Kidney glomerular epithelial cell (primary cell): Measurements from ENCODE around the gene CTDP1.

ENCODE experiments used
- DNase-seq: peaks from one replicate; lab custom pipeline; 2025; lab: John Stamatoyannopoulos, UW

The CTDP1 gene

DNA sequence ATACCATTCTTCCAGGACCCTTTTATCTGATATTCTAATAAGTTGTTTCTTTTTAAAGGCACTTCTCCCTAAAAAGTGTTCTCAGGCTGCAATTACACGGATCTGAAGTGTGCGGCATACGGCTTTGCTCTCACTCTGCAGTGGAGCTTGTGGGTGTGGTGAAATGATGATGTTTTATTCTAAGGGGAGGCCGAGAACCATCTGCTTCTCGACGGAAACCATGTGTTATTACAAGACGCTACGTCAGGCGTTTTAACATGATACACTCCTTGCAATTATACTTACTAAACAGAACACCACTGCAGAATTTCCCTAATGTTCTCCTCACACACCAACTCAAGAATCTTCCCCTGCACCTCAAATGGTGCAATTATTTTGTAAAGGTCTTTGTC, 34.9 kb upstream of the CTDP1 start:
- DNase-seq = no peak

DNA sequence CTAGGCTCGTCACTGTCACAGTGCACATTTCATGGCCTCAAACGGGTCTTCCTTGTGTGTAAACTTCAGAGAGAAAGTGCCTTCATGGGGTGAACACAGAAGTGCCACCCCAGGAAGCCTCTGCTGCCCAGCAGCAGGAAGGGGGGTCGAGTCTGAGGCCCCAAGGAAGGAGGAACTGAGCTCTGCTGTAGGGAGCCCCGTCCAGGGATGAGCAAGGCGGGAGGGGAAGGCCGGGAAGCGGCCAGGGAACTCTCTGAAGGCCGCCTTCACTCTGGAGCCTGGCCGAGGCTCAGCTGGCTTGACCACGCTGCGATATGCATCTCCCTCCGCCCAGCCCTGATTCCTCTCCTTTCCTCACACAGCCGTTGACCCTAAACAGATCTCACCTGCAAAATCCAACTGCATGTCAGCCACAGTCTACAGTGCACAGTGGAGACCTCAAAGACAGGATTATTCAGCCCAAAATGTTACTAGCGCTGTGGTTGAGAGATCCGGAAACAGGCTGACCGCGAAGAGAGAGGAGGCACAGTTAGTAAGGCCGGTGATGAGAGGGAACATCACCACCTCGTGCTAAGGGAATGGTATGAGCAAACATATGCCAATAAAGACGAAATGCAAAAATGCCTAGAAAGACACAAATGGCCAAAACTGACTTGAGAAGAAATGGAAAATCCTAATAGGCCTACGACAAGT, 34.2 kb upstream of the CTDP1 start:
- no peak for DNase-seq

DNA sequence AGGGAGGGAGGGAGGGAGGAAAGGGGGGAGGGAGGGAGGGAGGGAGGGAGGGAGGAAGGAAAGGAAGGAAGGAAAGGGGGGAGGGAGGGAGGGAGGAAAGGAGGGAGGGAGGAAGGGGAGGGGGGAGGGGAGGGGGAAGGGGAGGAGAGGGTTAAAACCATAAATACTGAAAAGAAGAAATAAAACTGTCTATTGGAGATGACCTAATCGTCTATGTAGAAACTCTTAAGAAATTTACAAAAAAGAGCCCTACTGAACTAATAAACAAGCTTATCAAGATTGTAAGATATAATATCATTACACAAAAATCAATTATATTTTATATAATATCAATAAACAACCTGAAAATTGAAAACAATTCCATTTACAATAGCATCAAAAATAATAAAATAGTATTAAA, 32.3 kb upstream of the CTDP1 start:
- DNase-seq = no peak

DNA sequence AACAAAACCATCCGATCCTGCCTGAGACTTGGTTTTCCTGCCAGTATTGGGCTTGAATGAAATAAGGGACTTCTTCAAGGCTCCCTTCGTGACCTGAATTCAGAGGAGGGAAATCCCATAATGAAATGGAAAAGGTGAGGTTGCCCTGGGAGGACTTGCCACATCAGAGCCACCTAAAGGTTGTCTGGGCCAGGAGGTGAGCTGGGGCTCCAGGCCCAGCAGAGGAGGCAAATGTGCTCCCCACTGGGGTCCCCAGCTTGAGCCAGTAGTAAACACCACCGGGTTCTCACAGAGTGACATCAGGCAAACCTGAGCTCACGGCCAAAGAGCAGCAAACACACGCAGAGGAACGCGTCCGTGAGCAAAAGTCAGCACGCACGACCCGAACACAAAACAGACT, 28.6 kb upstream of the CTDP1 start:
- no peak for DNase-seq

DNA sequence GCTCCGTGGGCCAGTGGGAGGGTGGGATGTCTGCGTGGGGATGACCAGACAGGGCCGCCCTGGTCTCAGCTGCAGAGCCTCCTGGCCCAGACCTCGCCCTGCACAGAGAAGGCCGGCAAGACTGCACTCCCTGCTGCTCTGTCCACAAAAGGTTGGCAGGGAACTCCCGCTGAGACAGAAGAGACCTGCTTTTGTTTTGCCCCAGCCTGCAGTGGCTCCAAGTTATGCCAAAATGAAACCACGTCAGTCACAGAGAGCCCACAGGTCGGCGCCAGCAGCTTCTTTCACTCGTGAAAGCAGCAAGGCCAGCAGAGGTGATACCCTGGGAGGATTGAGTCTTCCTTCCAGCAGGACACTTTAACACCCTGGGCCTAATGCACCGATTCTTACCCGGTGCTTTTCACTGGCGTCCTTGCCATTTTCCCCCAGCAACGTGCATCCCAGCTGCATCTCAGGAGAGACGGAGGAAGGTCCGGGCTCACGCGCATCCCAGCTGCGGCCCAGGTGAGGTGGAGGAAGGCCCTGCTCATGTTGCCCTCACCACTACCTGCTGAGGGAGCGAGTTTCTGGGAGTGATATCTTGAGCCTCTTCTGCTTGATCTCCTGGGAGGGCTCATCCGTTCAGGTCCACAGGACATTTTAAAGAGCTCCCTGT, 22.1 kb upstream of the CTDP1 start:
- DNase-seq = no peak

DNA sequence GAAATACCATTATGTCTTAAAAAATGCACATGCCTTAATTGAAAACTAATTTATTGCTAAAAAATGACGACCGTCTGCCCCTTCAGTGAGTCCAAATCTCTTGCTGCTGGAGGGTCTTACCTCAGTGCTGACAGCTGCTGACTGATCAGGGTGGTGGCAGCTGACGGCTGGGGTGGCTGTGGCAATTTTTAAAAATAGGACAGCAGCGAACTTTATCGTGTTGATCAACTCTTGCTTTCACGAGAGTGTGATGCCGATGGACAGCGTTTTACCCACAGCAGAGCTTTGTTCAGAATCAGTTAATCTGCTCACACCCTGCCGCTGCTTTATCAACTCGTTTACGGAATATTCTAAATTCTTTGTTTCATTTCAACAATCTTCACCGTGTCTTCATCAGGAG, 21.2 kb upstream of the CTDP1 start:
- DNase-seq = no peak

DNA sequence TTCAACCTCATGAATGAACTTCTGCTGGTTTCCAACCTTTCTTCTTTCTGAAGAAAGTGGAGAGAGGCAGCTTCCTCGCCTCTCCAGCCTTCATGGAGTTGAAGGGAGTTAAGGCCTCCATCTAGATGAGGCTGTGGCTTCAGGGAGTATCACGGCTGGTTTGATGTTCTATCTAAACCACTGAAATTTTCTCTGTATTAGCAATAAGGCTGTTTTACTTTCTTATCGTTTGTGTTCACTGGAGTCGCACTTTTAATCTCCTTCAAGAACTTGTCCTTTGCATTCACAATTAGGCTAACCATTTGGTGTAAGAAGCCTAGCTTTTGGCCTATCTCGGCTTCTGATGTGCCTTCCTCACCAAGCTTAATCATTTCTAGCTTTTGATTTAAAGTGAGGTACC, 19.9 kb upstream of the CTDP1 start:
- no peak for DNase-seq

DNA sequence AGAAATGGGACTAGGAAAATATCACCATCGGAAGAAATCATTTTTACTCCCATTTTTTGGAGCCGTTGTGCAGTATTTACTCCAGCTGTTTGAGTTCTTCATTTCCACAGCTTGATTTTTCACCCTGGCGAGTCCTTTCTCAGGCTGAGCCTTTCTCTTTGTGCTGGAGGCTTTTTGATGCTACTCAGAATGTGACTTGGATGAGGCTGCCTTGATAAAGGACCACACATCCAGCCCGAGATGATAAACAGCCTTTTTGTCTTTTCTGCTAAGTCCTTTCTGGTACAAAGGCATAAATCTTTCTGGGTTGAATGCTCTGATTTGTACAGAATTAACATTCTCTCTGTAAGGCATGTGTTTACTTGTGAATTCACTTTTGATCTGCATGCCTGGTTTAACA, 17.6 kb upstream of the CTDP1 start:
- no peak for DNase-seq

DNA sequence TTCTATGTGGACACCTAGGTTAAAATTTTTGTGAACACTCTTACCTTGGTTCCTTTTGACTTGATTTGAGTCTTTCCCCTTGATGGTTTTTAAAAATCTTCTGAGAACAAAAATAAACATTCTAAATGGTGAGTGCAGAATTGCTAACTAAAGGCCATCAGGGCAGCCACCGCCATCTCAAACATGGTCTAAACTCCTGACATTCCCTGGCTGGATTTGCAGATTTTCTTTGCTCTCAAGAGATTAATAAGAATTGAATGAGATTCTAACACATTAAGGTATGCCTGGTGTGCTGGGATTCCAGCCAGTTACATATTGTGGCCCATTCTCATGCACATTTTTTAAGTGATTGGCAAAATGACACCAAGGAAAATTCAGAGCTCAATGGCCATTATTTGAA, 17.2 kb upstream of the CTDP1 start:
- no peak for DNase-seq

DNA sequence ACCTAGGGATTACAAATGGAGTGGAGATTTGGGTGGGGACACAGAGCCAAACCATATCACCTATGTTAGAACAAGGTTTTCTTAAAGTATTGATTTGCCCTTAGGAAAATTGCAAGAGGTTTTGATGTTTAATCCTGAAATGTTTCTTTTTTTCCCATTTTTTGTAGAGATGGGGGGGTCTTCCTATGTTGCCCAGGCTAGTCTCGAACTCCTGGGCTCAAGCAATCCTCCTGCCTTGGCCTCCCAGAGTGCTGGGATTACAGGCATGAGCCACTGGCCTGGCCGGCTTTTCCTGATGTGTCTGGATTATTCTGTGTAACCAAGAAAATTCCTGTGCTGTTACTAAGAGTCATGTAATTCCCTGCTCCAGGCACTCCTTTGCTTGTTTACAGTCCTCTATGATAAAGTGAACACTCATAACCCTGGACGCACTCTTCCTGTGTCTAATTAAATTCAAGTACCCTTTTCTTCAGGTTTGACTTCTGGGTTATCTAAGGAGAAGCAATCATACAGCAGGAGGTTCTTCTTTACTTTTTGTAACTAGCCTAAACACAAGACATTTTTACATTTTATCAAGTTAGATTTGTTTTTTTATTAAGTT, 15.0 kb upstream of the CTDP1 start:
- peak; percentile 80 for DNase-seq

DNA sequence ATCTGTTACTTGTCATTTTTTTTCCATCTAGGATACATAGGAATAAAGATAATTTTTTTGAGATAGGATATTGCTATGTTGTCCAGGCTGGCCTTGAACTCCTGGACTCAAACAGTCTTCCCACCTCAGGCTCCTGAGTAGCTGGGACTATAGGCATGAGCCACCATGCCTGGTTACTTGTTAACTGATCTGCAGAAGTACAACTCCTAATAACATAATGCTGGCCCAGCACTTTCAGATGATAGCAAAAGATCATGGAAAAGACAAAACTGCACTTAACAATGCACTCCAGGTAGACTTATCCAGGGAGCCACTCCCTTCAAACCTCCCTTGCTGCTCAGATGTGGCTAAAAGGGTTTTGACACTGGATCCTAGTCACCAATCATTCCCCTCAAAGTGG, 11.4 kb upstream of the CTDP1 start:
- DNase-seq = no peak

DNA sequence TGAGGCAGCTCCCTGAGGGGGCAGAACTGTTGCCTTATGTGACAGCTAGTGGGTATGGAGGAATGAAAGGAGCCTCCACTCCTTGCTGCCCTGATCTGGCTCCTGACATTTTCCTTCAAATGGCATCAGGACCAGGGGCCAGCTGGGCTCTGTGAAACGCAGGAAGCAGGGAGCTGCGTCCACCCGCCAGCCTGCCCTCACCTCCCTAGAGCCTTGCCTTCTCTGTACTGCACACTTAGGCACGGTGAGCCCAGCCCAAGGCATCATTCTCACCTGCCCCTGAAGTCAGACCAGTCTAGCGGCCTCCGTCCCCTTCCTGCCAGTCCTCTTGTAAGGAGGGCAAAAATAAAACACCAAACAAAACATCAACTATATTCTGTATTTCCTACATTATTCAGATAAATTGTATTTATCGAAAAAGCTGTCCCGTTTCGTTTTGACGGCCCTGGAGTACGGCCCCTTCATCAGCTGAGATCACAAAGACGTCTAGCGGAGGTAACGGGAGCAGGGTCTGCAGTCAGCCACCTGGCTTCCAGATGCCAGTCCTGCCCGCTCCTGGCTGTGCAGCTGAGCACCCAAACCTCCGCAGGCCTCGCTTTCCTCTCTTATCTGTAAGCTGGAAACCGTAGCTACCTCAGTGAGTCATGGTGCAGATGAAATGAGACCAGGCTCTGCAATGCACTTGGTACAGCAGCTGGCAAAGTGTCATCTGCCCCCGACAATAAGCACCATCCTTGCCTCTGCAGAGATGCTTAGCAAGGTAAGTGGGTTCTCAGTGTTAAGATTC, 6.9 kb upstream of the CTDP1 start:
- DNase-seq = no peak

DNA sequence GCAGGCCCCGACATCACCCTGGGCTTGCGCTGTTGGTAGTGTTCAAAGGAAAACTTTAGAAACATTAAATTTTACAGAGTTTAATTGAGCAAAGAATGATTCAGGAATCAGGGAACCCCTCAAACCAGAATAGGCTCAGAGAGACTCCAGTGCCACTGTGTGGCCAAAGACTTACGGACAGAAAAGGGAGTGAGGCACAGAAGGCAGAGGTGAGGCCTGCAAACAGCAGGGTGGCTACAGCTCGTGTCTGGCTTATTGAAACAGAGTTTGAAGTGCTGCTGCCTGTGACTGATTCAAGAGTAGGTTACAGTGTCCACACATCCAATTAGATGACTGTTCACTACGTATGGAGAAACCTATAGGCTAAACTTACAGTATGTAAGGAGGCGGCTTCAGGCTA, 2.4 kb upstream of the CTDP1 start:
- no peak for DNase-seq

DNA sequence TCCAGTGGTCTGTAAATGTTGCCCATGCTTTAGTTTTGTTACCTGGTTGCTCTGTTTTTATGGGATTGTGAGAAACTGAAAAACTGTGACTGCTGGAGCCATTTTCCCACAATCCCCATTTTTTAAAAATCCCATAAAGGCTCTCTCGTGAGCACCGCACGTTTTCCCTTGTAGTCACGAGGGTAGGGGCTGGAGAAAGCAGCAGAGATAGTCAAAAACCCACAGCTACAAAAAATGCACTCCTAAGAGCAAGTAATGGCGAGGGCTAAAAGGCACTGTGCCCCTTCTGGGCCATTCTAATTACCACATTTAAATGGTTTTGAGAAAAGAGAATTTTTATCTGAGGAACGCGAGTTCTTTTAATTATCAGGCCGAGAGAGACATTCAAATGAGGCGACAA, 1.8 kb upstream of the CTDP1 start:
- no peak for DNase-seq

DNA sequence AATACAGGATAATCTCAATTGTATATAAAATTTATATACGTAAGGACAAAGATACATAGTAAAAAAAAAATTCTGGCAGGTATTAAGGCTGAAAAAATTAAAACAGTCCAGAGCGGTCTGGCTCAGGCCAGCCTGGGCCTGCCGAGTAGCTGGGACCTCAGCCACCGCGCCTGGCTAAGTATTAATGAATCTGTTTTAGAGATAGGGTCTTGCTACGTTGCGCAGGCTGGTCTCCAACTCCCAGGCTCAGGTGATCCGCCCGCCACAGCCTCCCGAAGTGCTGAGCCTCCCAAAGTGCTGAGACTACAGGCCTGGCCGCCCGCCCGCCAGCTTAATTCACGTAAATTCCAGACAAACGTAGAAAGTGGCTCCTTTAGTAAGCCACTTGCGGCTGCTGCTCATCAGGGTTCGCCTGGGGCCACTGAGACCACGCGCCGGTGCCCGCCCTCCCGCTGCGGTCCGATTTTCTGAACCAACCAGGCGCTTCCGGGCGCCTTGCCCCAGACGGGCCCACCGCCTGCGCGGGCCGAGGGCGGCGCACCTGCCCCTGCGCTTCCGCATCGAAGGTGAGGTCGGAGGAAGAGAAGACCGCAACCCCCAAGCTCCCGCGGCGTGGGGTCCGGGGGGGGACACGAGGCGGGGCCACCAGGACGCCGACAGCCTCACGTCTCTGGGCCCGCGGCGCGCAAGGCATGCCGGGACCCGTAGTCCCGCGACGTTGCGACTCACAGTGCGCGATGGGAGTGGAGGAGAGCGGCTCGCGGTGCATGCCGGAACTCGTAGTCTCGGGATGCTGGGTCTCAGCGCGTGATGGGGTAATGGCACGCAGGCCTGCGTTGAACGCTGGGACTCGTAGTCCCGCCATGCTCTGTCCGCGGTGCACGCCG, 695 bp upstream of the CTDP1 start:
- DNase-seq = peak; percentile 97

DNA sequence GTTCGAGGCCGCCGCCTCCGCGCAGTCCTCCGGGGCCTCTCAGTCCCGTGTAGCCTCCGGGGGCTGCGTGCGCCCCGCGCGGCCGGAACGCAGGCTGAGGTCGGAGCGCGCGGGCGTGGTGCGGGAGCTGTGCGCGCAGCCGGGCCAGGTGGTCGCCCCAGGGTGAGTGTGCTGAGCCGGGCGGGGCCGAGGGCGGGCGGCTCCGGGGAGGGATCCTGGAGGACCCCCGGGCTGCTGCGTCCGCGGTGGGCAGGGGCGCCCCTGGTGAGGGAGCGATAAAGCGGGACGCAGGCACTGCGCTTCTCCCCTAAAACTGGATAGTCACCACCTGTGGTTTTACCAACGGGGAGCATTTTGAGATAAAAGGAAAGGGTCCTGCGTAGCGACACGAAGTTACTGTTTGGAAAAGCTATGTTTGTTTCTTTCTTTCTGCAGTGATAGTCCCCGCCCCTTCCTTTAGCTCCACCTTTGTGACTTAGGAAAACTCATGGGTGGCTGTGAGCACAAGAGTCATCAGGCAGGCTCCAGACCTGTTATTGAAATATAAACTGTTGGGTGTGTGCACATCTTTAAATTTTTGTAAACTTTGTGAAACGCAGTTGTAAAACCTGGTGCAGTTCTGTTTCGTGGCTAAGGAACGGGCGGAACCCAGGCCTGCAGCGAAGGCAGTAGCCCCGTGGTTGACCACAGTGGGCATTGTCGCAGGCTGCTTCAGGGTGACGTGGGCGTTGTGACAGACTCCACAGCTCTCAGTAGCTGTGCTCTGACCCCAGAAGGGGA, 687 bp downstream of the CTDP1 start:
- DNase-seq = no peak

DNA sequence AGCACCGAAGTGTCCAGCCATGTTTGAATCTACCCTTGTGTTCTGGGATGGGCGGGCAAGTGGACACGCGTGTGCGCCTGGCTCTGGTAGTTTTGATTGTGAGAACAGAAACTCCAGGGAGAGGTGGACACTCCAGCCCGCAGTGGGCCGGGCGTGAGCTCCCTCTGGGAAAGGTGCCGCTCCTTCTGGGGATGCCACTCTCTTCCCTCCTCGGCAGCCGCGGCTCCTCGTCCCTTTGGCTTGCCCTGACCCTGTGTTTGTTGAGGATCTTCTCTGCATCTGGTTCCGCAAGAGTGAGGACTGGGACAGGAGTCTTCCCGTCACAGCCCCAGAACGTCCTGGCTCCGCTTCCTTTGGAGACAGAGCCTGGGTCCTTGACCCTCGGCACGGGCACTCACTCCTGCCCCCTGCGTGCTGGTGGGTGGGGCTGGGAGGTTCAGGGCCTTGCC, 1.3 kb downstream of the CTDP1 start:
- DNase-seq = no peak

DNA sequence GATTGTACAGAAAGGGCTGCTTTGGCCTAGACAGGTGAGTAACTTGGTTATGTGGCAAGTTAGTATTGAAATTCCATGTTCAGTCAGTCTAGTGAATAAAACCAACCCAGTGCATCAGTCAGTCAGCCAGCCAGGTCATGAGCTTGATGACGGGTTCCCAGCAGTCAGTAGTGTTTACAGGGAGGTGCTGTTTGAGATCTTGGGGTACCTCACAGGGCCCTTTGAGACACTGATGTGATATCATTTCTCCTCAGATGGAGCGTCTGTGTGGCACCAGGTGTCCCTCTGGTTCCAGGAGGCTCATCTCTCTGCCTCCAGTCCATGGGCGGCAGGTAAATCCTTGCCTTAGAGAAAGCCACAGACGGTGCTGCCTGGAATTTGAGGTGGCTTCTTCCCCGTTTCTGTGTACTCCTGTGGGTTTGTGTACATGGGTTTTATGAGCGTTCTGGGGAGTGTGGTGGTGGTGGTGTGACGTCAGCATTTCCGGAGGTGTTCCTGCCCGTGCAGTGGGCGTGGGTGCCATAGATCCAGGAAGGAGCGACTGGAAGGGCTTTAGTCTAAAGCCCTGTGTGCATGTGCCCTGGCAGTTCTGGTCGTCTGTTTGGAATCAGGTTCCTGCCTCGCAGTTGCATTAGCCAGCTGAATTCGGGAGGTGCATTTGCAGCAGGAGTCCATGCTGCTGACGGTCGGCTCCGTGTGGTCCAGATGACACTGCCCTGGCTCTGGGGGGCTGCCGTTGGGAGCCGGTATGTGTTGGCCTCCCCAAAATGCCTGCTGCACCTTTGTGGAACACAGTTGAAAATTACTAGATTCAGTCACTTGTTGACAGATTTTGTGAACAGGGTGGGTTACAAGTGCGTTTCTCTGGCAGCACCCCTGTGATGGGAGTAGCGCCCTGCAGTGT, 2.1 kb downstream of the CTDP1 start:
- no peak for DNase-seq

DNA sequence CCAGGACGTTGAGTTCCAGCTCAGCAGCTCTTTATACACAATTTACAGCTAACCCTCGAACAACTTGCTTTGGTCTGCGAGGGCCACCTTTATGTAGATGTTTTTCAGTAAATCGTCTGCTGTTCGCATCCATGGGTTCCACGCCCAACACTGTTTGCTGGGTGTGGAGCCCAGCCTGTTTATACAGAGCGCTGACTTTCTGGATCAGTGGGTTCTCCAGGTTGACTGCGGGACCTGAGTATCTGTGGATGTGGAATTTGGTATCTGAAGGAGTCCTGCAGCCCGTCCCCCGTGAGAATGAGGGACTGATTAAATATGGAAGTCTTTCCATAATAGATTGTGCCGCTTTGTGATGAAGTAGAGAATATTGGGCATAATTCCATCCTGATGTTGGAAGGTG, 2.9 kb downstream of the CTDP1 start:
- DNase-seq = no peak
